GM23248 (cell line): Measurements from ENCODE around the gene C1QTNF1. TPM values are rescaled to one million over a fixed set of nuclear protein-coding genes. Genes with fewer than 3 reads are reported as not detected.

ENCODE experiments used
- DNase-seq: peaks from one replicate; pipeline ENCODE4 v3.0.0-alpha.2; 2015
- H2AFZ ChIP-seq: fragments of 200-600 bp; sonication (generic); 2 replicates; pipeline ENCODE4 v1.6.1; 2016; ENCODE audit warnings: antibody characterized with exemption
- H3F3A ChIP-seq: fragments of 200-600 bp; sonication (generic); 2 replicates; pipeline ENCODE4 v1.6.1; 2016; ENCODE audit warnings: mild to moderate bottlenecking, antibody characterized with exemption, mixed run types; ENCODE audit not compliant: insufficient read depth
- H3K27ac ChIP-seq: fragments of 200-600 bp; sonication (generic); 2 replicates; pipeline ENCODE4 v1.5.1; 2016; ENCODE audit warnings: mild to moderate bottlenecking
- H3K27me3 ChIP-seq: fragments of 200-600 bp; sonication (generic); replicated peaks from 2 replicates; pipeline ENCODE4 v1.6.1; 2016; ENCODE audit warnings: mild to moderate bottlenecking; ENCODE audit not compliant: insufficient read depth
- H3K36me3 ChIP-seq: fragments of 200-600 bp; sonication (generic); 2 replicates; pipeline ENCODE4 v1.6.1; 2016; ENCODE audit warnings: low read depth, mild to moderate bottlenecking
- H3K4me1 ChIP-seq: fragments of 200-600 bp; sonication (generic); 2 replicates; pipeline ENCODE4 v1.6.1; 2016; ENCODE audit warnings: mild to moderate bottlenecking; ENCODE audit not compliant: insufficient read depth
- H3K4me2 ChIP-seq: fragments of 200-600 bp; sonication (generic); one replicate; pipeline ENCODE4 v1.6.1; 2016; ENCODE audit warnings: mild to moderate bottlenecking; ENCODE audit not compliant: unreplicated experiment
- H3K4me3 ChIP-seq: fragments of 200-600 bp; sonication (generic); 2 replicates; pipeline ENCODE4 v1.5.1; 2016; ENCODE audit warnings: mild to moderate bottlenecking
- H3K79me2 ChIP-seq: fragments of 200-600 bp; sonication (generic); 2 replicates; pipeline ENCODE4 v1.6.1; 2016; ENCODE audit warnings: mild to moderate bottlenecking; ENCODE audit not compliant: insufficient read depth
- H3K9ac ChIP-seq: fragments of 200-600 bp; sonication (generic); 2 replicates; pipeline ENCODE4 v1.6.1; 2016; ENCODE audit warnings: mild to moderate bottlenecking
- H3K9me2 ChIP-seq: fragments of 200-600 bp; sonication (generic); 2 replicates; pipeline ENCODE4 v1.6.1; 2016; ENCODE audit warnings: mixed run types, mild to moderate bottlenecking, moderate library complexity; ENCODE audit not compliant: insufficient read depth
- H3K9me3 ChIP-seq: fragments of 200-600 bp; sonication (generic); one replicate; pipeline ENCODE4 v1.6.1; 2017; ENCODE audit warnings: low read depth
- H4K20me1 ChIP-seq: fragments of 200-600 bp; sonication (generic); 2 replicates; pipeline ENCODE4 v1.6.0; 2016; ENCODE audit not compliant: insufficient read depth
- EZH2 ChIP-seq: fragments of 200-600 bp; sonication (generic); IDR thresholded peaks from 2 replicates; pipeline ENCODE4 v1.6.1; 2018; ENCODE audit warnings: antibody characterized with exemption, mild to moderate bottlenecking; ENCODE audit not compliant: insufficient read depth, poor library complexity, severe bottlenecking
- EZH2phosphoT487 ChIP-seq: fragments of 200-600 bp; sonication (generic); IDR thresholded peaks from 2 replicates; pipeline ENCODE4 v1.6.1; 2018; ENCODE audit warnings: antibody characterized with exemption, moderate library complexity, mild to moderate bottlenecking, low read depth; ENCODE audit not compliant: insufficient read depth
- WGBS, 2 experiments: methylation state at CpG; one replicate each; pipeline ENCODE4 v1.1.6; 2015 to 2017; ENCODE audit warnings: low lambda C conversion rate in 2 of 2, low coverage in 1 of 2; ENCODE audit errors: missing lambda C conversion rate in 2 of 2; 5-methylcytosine and 5-hydroxymethylcytosine counted together
- in situ Hi-C: fragments of 300-500 bp; cut with MboI; formaldehyde crosslinking; loops from 2 replicates; pipeline ENCODE4 v1.15.0; 2020
- polyA plus RNA-seq: library from polyadenylated mRNA; unstranded; fragments of >200 nt; fragmentation: Nextera tagmentation; extraction: Ambion mirVana; gene quantifications from 2 replicates; pipeline ENCODE4 v1.2.1, GENCODE V29; 2016
- total RNA-seq: library from RNA; depleted of rRNA; stranded (reverse); fragments of >200 nt; shearing (Covaris generic); gene quantifications from 2 replicates; pipeline ENCODE4 v1.2.3, GENCODE V29; 2014

C1QTNF1 gene
- total and polyA plus RNA-seq, 2 experiments from 2014 or later, result 6.1 to 12.2 TPM

GRCh38 chr17:78988152-78988551 is 35.8 kb upstream of the C1QTNF1 start:
- no peak overlapping the region for H3K4me3 ChIP-seq
- in situ Hi-C loops, result no loop called here
- H3K79me2 ChIP-seq, result peaks cover 16% of the 10 kb centered on the region
- no peaks in the 10 kb centered on the region for H4K20me1 ChIP-seq
- no peaks in the 10 kb centered on the region for H3K9me2 ChIP-seq
- H3K27me3 ChIP-seq, result no peaks in the 10 kb centered on the region
- no peak overlapping the region for H3K9ac ChIP-seq
- H3K4me2 ChIP-seq, result no peak overlapping the region
- TF ChIP-seq EZH2phosphoT487, result no peak
- TF ChIP-seq EZH2, result no peak
- H3K27ac ChIP-seq, result no peak overlapping the region
- peaks cover 5% of the 10 kb centered on the region; the same call in 1 of the 2 replicates for H3F3A ChIP-seq
- peaks cover 14% of the 10 kb centered on the region; the same call in 1 of the 2 replicates for H3K4me1 ChIP-seq
- no peak for DNase-seq
- no peak overlapping the region for H2AFZ ChIP-seq
- WGBS, 2 experiments, result 70 to 71% methylated on average over 6 of the region's 6 CpGs
- H3K9me3 ChIP-seq, result no peaks in the 10 kb centered on the region
- H3K36me3 ChIP-seq, result no peaks in the 10 kb centered on the region; the same call in 1 of the 2 replicates

- TF ChIP-seq EZH2, result no peak
- H3K27ac ChIP-seq, result no peak overlapping the region
- no peaks in the 10 kb centered on the region for H3K9me2 ChIP-seq
- H3K9ac ChIP-seq, result no peak overlapping the region
- 95 to 97% methylated on average over 29 of the region's 29 CpGs for WGBS, 2 experiments
- H3K4me2 ChIP-seq, result no peak overlapping the region
- H3K79me2 ChIP-seq, result peaks cover 27% of the 10 kb centered on the region
- peaks cover 5% of the 10 kb centered on the region; the same call in 1 of the 2 replicates for H3F3A ChIP-seq
- in situ Hi-C loops, result no loop called here
- H3K36me3 ChIP-seq, result no peaks in the 10 kb centered on the region; the same call in 1 of the 2 replicates
- H3K4me3 ChIP-seq, result no peak overlapping the region
- H3K9me3 ChIP-seq, result no peaks in the 10 kb centered on the region
- H2AFZ ChIP-seq, result no peak overlapping the region
- no peaks in the 10 kb centered on the region for H3K27me3 ChIP-seq
- no peak for DNase-seq
- H4K20me1 ChIP-seq, result no peaks in the 10 kb centered on the region
- H3K4me1 ChIP-seq, result peaks cover 14% of the 10 kb centered on the region; the same call in 1 of the 2 replicates
Observed at GRCh38 chr17:78990349-78991016, 33.5 kb upstream of the C1QTNF1 start.

- no peaks in the 10 kb centered on the region for H4K20me1 ChIP-seq
- TF ChIP-seq EZH2phosphoT487 (no peak), EZH2 (no peak)
- 93 to 95% methylated on average over 32 of the region's 33 CpGs for WGBS, 2 experiments
- H3K27ac ChIP-seq, result no peak overlapping the region
- no peak overlapping the region for H3K4me3 ChIP-seq
- peaks cover 12% of the 10 kb centered on the region; the same call in 1 of the 2 replicates for H3K4me1 ChIP-seq
- H2AFZ ChIP-seq, result no peak overlapping the region
- H3K79me2 ChIP-seq, result peaks cover 31% of the 10 kb centered on the region
- H3K9me2 ChIP-seq, result no peaks in the 10 kb centered on the region
- in situ Hi-C loops, result no loop called here
- H3K27me3 ChIP-seq, result no peaks in the 10 kb centered on the region
- DNase-seq, result no peak
- no peaks in the 10 kb centered on the region for H3K9me3 ChIP-seq
- no peak overlapping the region for H3K9ac ChIP-seq
- peaks cover 5% of the 10 kb centered on the region; the same call in 1 of the 2 replicates for H3F3A ChIP-seq
- no peak overlapping the region for H3K4me2 ChIP-seq
- no peaks in the 10 kb centered on the region; the same call in 1 of the 2 replicates for H3K36me3 ChIP-seq
Observed at GRCh38 chr17:78991017-78991738, 32.8 kb upstream of the C1QTNF1 start.

GRCh38 chr17:78991906-78992532 is 31.9 kb upstream of the C1QTNF1 start:
- Histone ChIP-seq H3F3A (peaks cover 5% of the 10 kb centered on the region; the same call in 1 of the 2 replicates), H2AFZ (no peak overlapping the region), H3K9me2 (no peaks in the 10 kb centered on the region), H3K36me3 (no peaks in the 10 kb centered on the region; the same call in 1 of the 2 replicates), H3K27ac (no peak overlapping the region), H3K9me3 (no peaks in the 10 kb centered on the region), H3K9ac (no peak overlapping the region), H3K4me3 (no peak overlapping the region), H3K4me2 (no peak overlapping the region), H3K4me1 (0 out of 2 replicates have a peak, but pooled peaks cover 5% of the 10 kb centered on the region), H3K79me2 (peaks cover 39% of the 10 kb centered on the region), H4K20me1 (no peaks in the 10 kb centered on the region), H3K27me3 (no peaks in the 10 kb centered on the region)
- TF ChIP-seq EZH2phosphoT487, result no peak
- TF ChIP-seq EZH2, result no peak
- no peak for DNase-seq
- WGBS, 2 experiments, result 93 to 97% methylated on average over 20 to 22 of the region's 22 CpGs
- in situ Hi-C loops, result no loop called here
